SK-N-SH treated with all-trans-retinoic acid at 6 μM for 48 hours (cell line): ENCODE results near the gene RXFP4.

ENCODE experiments used
- ATAC-seq: fragments of 200-7000 bp; cut with Tn5 transposase; 3 replicates; pipeline ENCODE4 v1.9.1; 2020; ENCODE audit warnings: mild to moderate bottlenecking, moderate library complexity
- ARNTL ChIP-seq: fragments of 450-650 bp; formaldehyde crosslinking; IDR thresholded peaks from 2 replicates; pipeline ENCODE4 v1.5.0; 2020; ENCODE audit warnings: low read depth, mild to moderate bottlenecking, moderate library complexity, borderline replicate concordance
- BACH2 ChIP-seq: fragments of 250-450 bp; sonication (Bioruptor Pico); IDR thresholded peaks from 2 replicates; pipeline ENCODE4 v1.9.0; 2021; ENCODE audit warnings: mild to moderate bottlenecking, borderline replicate concordance
- ESRRG ChIP-seq: fragments of 250-450 bp; sonication (Bioruptor Pico); IDR thresholded peaks from 2 replicates; pipeline ENCODE4 v1.6.1; 2021; ENCODE audit warnings: mild to moderate bottlenecking
- PPARA ChIP-seq: fragments of 250-450 bp; sonication (Bioruptor Pico); IDR thresholded peaks from 2 replicates; pipeline ENCODE4 v1.5.0; 2020; ENCODE audit warnings: mild to moderate bottlenecking, borderline replicate concordance
- RARB ChIP-seq: fragments of 250-450 bp; sonication (Bioruptor Pico); IDR thresholded peaks from 2 replicates; pipeline ENCODE4 v1.8.0; 2021; ENCODE audit warnings: mild to moderate bottlenecking, moderate library complexity
- SNAI2 ChIP-seq: fragments of 250-450 bp; sonication (Bioruptor Pico); IDR thresholded peaks from 2 replicates; pipeline ENCODE4 v1.5.0; 2020; ENCODE audit warnings: mild to moderate bottlenecking, moderate library complexity
- TCF4 ChIP-seq: fragments of 250-450 bp; sonication (Bioruptor Pico); IDR thresholded peaks from 2 replicates; pipeline ENCODE4 v1.8.0; 2021; ENCODE audit warnings: mild to moderate bottlenecking, moderate library complexity, borderline replicate concordance
- ZFP3 ChIP-seq: fragments of 250-450 bp; sonication (Bioruptor Pico); IDR thresholded peaks from 2 replicates; pipeline ENCODE4 v1.5.0; 2020; ENCODE audit warnings: mild to moderate bottlenecking, moderate library complexity
- ZFP30 ChIP-seq: fragments of 450-650 bp; formaldehyde crosslinking; IDR thresholded peaks from 2 replicates; pipeline ENCODE4 v1.5.0; 2022; ENCODE audit warnings: mild to moderate bottlenecking, moderate library complexity
- ZNF70 ChIP-seq: fragments of 450-650 bp; formaldehyde crosslinking; IDR thresholded peaks from 2 replicates; pipeline ENCODE4 v1.5.0; 2020; ENCODE audit warnings: mild to moderate bottlenecking, moderate library complexity
- ZNF8 ChIP-seq: fragments of 450-650 bp; formaldehyde crosslinking; IDR thresholded peaks from 2 replicates; pipeline ENCODE4 v1.5.0; 2020; ENCODE audit warnings: mild to moderate bottlenecking, moderate library complexity
- TF ChIP-seq, protein P1 (sequence below): fragments of 250-450 bp; sonication (Bioruptor Pico); IDR thresholded peaks from 2 replicates; pipeline ENCODE4 v1.5.1; 2021; ENCODE audit warnings: mild to moderate bottlenecking, moderate library complexity
- TF ChIP-seq, protein P2 (sequence below): fragments of 250-450 bp; sonication (Bioruptor Pico); IDR thresholded peaks from 2 replicates; pipeline ENCODE4 v1.8.0; 2021; ENCODE audit warnings: low read depth, mild to moderate bottlenecking, moderate library complexity, borderline replicate concordance
- TF ChIP-seq, protein P3 (sequence below): fragments of 250-450 bp; sonication (Bioruptor Pico); IDR thresholded peaks from 2 replicates; pipeline ENCODE4 v1.5.0; 2020; ENCODE audit warnings: mild to moderate bottlenecking, moderate library complexity
- TF ChIP-seq, protein P4 (sequence below): fragments of 250-450 bp; sonication (Bioruptor Pico); IDR thresholded peaks from 2 replicates; pipeline ENCODE4 v1.5.1; 2020; ENCODE audit warnings: low read depth, mild to moderate bottlenecking, moderate library complexity
- TF ChIP-seq, protein P5 (sequence below): fragments of 250-450 bp; sonication (Bioruptor Pico); IDR thresholded peaks from 2 replicates; pipeline ENCODE4 v1.8.0; 2020; ENCODE audit warnings: mild to moderate bottlenecking, moderate library complexity, borderline replicate concordance

RXFP4 gene

DNA sequence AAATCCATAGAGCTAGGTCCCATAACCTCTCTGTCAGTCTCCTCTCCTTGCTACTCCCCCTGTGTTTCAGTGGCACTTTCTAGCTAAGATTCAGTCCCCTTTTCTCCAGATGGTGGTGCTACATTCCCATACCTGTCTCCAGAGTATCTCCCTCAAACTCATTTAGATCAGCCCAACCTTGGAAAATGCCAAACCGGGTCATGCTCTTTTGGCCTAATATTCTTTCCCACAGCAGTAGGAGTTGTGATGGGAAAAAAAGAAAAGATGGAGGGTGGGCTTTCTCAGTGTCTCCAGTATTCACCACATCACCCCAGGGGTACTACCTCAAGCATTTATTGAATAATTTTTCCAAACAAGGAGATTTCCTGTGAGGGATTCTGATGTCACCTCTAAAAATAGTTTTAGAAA, 3.2 kb upstream of the RXFP4 start (continued):
- TF ChIP-seq, protein P1, sequence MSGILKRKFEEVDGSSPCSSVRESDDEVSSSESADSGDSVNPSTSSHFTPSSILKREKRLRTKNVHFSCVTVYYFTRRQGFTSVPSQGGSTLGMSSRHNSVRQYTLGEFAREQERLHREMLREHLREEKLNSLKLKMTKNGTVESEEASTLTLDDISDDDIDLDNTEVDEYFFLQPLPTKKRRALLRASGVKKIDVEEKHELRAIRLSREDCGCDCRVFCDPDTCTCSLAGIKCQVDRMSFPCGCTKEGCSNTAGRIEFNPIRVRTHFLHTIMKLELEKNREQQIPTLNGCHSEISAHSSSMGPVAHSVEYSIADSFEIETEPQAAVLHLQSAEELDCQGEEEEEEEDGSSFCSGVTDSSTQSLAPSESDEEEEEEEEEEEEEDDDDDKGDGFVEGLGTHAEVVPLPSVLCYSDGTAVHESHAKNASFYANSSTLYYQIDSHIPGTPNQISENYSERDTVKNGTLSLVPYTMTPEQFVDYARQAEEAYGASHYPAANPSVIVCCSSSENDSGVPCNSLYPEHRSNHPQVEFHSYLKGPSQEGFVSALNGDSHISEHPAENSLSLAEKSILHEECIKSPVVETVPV (CRISPR knock-in tag), result no peak

DNA sequence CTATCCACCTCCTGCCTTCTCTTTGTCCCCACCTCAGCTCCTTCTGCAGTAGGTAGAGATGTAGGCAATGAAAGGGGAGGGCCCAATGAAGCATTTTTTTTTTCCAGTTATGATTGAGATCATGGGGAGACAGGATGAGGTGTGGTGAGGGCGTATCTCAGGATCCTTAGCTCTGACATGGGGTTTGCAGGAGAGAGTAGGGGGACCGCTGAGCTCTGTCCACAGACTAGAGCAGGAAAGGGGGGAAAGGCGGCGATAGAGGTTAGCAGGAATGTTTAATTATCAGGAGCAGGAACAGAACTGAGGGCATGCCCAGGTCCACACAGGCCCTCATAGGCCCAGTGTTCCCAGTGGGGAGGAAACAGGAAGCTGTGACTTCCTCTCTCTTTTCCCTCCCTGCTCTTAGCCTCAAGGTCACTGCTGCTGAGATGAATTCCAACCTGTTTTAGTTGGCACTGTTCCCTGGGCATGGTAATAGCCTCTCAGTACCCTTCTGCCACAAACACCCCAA, 901 bp upstream of the RXFP4 start:
- ATAC-seq, result peak; percentile 58
- TF ChIP-seq ARNTL (CRISPR knock-in tag) (no peak), ZFP3 (no peak), ESRRG (CRISPR knock-in tag) (no peak), ZNF70 (CRISPR knock-in tag) (no peak), RARB (CRISPR knock-in tag) (no peak), TCF4 (CRISPR knock-in tag) (no peak), PPARA (CRISPR knock-in tag) (no peak), ZFP30 (CRISPR knock-in tag) (no peak), ZNF8 (CRISPR knock-in tag) (no peak)
- TF ChIP-seq, protein P2, sequence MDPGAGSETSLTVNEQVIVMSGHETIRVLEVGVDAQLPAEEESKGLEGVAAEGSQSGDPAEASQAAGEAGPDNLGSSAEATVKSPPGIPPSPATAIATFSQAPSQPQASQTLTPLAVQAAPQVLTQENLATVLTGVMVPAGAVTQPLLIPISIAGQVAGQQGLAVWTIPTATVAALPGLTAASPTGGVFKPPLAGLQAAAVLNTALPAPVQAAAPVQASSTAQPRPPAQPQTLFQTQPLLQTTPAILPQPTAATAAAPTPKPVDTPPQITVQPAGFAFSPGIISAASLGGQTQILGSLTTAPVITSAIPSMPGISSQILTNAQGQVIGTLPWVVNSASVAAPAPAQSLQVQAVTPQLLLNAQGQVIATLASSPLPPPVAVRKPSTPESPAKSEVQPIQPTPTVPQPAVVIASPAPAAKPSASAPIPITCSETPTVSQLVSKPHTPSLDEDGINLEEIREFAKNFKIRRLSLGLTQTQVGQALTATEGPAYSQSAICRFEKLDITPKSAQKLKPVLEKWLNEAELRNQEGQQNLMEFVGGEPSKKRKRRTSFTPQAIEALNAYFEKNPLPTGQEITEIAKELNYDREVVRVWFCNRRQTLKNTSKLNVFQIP (CRISPR knock-in tag), result no peak
- TF ChIP-seq, protein P1 (CRISPR knock-in tag), result no peak
- TF ChIP-seq, protein P3, sequence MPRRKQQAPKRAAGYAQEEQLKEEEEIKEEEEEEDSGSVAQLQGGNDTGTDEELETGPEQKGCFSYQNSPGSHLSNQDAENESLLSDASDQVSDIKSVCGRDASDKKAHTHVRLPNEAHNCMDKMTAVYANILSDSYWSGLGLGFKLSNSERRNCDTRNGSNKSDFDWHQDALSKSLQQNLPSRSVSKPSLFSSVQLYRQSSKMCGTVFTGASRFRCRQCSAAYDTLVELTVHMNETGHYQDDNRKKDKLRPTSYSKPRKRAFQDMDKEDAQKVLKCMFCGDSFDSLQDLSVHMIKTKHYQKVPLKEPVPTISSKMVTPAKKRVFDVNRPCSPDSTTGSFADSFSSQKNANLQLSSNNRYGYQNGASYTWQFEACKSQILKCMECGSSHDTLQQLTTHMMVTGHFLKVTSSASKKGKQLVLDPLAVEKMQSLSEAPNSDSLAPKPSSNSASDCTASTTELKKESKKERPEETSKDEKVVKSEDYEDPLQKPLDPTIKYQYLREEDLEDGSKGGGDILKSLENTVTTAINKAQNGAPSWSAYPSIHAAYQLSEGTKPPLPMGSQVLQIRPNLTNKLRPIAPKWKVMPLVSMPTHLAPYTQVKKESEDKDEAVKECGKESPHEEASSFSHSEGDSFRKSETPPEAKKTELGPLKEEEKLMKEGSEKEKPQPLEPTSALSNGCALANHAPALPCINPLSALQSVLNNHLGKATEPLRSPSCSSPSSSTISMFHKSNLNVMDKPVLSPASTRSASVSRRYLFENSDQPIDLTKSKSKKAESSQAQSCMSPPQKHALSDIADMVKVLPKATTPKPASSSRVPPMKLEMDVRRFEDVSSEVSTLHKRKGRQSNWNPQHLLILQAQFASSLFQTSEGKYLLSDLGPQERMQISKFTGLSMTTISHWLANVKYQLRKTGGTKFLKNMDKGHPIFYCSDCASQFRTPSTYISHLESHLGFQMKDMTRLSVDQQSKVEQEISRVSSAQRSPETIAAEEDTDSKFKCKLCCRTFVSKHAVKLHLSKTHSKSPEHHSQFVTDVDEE (CRISPR knock-in tag), result no peak

DNA sequence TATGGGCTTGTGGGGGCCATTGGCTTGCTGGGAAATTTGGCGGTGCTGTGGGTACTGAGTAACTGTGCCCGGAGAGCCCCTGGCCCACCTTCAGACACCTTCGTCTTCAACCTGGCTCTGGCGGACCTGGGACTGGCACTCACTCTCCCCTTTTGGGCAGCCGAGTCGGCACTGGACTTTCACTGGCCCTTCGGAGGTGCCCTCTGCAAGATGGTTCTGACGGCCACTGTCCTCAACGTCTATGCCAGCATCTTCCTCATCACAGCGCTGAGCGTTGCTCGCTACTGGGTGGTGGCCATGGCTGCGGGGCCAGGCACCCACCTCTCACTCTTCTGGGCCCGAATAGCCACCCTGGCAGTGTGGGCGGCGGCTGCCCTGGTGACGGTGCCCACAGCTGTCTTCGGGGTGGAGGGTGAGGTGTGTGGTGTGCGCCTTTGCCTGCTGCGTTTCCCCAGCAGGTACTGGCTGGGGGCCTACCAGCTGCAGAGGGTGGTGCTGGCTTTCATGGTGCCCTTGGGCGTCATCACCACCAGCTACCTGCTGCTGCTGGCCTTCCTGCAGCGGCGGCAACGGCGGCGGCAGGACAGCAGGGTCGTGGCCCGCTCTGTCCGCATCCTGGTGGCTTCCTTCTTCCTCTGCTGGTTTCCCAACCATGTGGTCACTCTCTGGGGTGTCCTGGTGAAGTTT, 550 bp downstream of the RXFP4 start:
- TF ChIP-seq SNAI2 (CRISPR knock-in tag), result no peak
- ATAC-seq, result no peak

DNA sequence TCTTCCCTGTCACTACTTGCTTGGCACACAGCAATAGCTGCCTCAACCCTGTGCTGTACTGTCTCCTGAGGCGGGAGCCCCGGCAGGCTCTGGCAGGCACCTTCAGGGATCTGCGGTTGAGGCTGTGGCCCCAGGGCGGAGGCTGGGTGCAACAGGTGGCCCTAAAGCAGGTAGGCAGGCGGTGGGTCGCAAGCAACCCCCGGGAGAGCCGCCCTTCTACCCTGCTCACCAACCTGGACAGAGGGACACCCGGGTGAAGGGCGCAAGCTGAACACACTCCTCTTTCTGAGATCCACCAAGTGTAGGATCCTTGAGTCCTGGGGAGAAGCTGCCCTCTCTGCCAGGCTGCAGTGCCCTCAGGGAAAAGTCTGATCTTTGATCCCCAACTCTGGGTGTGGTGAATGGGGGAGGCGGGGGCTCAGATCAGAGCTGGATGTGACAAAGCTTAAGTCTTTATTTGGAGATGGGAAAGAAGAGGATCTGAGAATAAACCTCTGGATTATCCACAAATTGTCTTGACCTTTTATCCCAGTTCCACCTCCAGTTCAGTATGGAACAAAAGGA, 1.2 kb downstream of the RXFP4 start:
- no peak for ATAC-seq
- TF ChIP-seq ZFP3, result no peak
- TF ChIP-seq, protein P4, sequence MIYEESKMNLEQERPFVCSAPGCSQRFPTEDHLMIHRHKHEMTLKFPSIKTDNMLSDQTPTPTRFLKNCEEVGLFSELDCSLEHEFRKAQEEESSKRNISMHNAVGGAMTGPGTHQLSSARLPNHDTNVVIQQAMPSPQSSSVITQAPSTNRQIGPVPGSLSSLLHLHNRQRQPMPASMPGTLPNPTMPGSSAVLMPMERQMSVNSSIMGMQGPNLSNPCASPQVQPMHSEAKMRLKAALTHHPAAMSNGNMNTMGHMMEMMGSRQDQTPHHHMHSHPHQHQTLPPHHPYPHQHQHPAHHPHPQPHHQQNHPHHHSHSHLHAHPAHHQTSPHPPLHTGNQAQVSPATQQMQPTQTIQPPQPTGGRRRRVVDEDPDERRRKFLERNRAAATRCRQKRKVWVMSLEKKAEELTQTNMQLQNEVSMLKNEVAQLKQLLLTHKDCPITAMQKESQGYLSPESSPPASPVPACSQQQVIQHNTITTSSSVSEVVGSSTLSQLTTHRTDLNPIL (CRISPR knock-in tag), result no peak

DNA sequence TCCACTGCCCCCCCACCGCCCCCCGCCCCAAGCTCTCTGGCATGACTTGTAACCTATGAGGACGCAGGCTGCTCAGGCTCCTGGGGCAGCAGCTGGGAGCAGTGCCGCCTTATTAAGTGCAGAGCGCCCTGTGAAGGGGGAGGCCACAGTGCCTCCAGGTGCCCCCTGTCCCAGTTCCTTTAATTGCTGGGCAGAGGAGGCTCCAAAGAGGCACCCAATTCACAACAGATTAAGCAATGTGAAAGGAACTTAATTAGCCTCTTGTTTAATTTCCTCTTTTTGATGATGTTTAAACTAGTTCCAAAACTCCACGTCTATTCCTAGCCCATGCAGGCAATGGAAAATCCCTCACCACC, 3.0 kb downstream of the RXFP4 start:
- no peak for ATAC-seq
- TF ChIP-seq, protein P5, sequence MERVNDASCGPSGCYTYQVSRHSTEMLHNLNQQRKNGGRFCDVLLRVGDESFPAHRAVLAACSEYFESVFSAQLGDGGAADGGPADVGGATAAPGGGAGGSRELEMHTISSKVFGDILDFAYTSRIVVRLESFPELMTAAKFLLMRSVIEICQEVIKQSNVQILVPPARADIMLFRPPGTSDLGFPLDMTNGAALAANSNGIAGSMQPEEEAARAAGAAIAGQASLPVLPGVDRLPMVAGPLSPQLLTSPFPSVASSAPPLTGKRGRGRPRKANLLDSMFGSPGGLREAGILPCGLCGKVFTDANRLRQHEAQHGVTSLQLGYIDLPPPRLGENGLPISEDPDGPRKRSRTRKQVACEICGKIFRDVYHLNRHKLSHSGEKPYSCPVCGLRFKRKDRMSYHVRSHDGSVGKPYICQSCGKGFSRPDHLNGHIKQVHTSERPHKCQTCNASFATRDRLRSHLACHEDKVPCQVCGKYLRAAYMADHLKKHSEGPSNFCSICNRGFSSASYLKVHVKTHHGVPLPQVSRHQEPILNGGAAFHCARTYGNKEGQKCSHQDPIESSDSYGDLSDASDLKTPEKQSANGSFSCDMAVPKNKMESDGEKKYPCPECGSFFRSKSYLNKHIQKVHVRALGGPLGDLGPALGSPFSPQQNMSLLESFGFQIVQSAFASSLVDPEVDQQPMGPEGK (CRISPR knock-in tag), result no peak
- TF ChIP-seq ZFP3, result no peak
- TF ChIP-seq ZNF70 (CRISPR knock-in tag), result no peak
- TF ChIP-seq, protein P3 (CRISPR knock-in tag), result no peak
- no peak for TF ChIP-seq BACH2
- TF ChIP-seq ZNF8 (CRISPR knock-in tag), result no peak
- TF ChIP-seq, protein P4 (CRISPR knock-in tag), result no peak
